Fibroblast of villous mesenchyme (primary cell): ENCODE measurements around the gene ADD1. TPM values are rescaled to one million over a fixed set of nuclear protein-coding genes. Genes with fewer than 3 reads are reported as not detected.

Experiments
- DNase-seq: peaks from one replicate; pipeline ENCODE4 v3.0.0-alpha.2; 2010; ENCODE audit warnings: low read depth
- H3K4me3 ChIP-seq: 2 replicates; pipeline ENCODE4 v1.5.1; 2011; ENCODE audit warnings: low read depth, mild to moderate bottlenecking, low read length
- total RNA-seq: library from RNA; depleted of rRNA; stranded (reverse); fragments of >200 nt; gene quantifications from 2 replicates; pipeline ENCODE4 v1.2.3, GENCODE V29; 2012
- TF ChIP-seq, protein P1 (sequence below): IDR thresholded peaks from 2 replicates; pipeline ENCODE4 v1.5.1; 2012; ENCODE audit warnings: low read depth, mild to moderate bottlenecking, low read length; ENCODE audit not compliant: insufficient read depth

Gene ADD1
- total RNA-seq, 1 donor: 212 TPM

DNA sequence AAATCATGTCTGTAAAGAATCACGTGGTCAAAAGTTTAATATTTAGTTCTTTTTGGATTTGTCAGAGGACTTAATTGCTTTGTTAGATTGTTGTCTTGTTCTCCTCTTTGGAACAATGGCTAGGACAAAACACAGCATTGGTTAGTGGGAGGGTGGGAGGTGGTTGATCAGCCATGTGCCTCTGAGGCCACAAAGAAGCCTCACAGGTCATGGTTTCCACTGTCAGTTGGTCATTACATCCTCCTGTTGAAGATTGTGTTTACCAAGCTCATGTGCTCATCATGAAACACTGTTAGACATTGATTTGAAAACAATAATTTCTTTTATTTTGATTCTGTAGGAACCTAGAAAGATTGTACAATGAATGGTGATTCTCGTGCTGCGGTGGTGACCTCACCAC lies 31.9 kb downstream of the ADD1 start:
- TF ChIP-seq, protein P1, sequence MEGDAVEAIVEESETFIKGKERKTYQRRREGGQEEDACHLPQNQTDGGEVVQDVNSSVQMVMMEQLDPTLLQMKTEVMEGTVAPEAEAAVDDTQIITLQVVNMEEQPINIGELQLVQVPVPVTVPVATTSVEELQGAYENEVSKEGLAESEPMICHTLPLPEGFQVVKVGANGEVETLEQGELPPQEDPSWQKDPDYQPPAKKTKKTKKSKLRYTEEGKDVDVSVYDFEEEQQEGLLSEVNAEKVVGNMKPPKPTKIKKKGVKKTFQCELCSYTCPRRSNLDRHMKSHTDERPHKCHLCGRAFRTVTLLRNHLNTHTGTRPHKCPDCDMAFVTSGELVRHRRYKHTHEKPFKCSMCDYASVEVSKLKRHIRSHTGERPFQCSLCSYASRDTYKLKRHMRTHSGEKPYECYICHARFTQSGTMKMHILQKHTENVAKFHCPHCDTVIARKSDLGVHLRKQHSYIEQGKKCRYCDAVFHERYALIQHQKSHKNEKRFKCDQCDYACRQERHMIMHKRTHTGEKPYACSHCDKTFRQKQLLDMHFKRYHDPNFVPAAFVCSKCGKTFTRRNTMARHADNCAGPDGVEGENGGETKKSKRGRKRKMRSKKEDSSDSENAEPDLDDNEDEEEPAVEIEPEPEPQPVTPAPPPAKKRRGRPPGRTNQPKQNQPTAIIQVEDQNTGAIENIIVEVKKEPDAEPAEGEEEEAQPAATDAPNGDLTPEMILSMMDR: no peak
- DNase-seq: no peak
- no peak overlapping the region for H3K4me3 ChIP-seq

DNA sequence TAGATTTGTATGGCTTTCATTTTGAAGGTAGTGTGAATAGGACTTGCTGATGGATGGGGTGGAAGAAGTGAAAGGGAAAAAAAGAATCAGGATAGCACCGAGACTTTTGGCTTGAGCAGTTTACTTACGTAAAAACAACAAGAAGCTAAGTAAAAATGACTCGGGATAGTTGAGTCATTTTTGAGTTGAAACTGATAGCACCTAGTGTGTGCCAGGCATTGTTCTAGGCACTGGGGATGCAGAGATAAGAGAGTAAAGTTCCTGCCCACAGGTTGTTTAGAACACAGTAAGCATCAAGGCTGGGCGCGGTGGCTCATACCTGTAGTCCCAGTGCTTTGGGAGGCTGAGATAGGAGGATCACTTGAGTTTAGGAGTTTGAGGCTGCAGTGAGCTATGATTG lies 34.7 kb downstream of the ADD1 start:
- DNase-seq: no peak
- H3K4me3 ChIP-seq: no peak overlapping the region
- TF ChIP-seq, protein P1: no peak

DNA sequence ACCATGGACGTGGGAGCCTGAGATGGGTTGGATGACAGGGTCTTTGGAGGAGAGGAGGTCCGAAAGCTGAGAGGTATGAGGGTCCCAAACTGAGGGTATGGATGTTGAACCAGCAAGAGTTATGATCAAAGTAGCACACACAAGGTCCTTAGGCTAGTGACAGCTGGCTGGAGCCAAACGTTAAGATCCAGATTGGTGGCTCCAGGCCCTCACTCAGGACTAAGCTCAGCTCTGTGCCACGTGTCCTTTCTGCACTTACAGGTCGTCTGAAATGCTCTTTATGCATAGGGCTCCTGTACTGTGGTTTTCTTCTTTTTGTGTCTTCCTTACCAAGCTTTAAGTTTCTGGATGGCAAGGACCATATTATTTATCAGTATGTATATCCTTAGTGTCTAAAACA lies 35.4 kb downstream of the ADD1 start:
- H3K4me3 ChIP-seq: no peak overlapping the region
- TF ChIP-seq, protein P1: no peak
- DNase-seq: no peak

DNA sequence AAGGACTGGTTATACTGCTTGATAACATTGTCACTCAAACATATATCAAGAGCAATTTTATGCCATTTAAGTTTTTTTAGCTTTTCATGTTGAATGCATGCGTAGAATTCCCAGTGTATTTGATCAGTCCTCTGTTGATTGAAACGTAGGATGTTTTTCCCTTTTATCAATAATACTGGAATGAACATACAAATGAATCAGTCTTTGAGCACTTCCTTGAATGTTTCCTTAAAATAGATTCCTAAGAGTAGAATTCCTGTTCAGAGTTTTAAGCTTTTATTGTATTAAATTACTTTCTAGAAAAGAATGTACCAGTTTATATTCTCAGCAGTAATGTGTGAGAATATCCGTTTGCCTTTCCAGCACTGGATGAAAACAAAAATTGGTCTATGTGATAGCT lies 37.8 kb downstream of the ADD1 start:
- TF ChIP-seq, protein P1: no peak
- H3K4me3 ChIP-seq: no peak overlapping the region
- DNase-seq: no peak

DNA sequence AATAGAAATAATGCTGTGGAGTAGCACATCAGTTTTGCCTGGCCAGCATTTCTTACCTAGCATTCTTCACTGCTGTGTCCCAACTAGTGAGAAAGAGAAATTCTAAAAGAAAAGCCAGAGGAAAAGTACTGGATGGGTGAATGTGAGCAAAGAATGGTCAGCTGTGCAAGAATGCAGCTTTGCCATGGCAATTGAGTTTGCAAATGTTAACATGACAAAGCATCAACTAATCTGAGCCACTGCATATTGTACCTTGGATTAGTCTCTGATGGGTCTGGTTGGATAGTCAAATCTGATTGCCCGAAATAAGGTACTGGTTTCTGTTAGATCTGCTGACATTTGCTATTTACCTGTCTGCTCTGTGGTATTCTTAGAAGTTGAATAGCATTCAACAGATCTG lies 38.7 kb downstream of the ADD1 start:
- TF ChIP-seq, protein P1: no peak
- peak; percentile 16 for DNase-seq
- no peak overlapping the region for H3K4me3 ChIP-seq

- TF ChIP-seq, protein P1: no peak
- no peak overlapping the region for H3K4me3 ChIP-seq
- no peak for DNase-seq
Observed at GRCh38 chr4:2886161-2886560, 42.5 kb downstream of the ADD1 start.

DNA sequence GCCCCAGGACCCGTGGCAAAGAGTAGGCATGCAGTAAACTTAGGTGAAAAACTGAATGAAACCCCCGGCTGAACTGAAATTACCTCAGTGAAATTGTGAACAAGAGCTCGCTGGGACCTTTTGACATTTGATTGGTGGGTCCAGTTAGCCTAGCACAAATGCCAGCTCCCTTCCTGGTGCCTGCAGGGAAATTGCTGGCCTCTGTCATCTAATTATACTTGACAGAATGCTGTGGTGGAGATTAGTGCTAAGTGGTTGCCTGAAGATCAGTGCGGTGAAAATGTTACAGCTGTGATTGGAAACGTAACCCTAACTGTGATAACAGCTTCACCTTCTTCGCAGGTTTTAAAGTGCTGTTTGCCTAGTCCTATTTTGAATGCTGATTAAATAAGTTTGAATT lies 43.0 kb downstream of the ADD1 start:
- TF ChIP-seq, protein P1: no peak
- no peak for DNase-seq
- H3K4me3 ChIP-seq: no peak overlapping the region
